ENCODE results near the gene LRRC4C. TPM values are rescaled to one million over a fixed set of nuclear protein-coding genes. Genes with fewer than 3 reads are reported as not detected.

The LRRC4C gene
- total and polyA plus RNA-seq, 10 of the 15 experiments (the other 5 are each of a cell fraction or from before 2014, with no cell fraction given): 1.5 TPM; not detected in 9

DNA sequence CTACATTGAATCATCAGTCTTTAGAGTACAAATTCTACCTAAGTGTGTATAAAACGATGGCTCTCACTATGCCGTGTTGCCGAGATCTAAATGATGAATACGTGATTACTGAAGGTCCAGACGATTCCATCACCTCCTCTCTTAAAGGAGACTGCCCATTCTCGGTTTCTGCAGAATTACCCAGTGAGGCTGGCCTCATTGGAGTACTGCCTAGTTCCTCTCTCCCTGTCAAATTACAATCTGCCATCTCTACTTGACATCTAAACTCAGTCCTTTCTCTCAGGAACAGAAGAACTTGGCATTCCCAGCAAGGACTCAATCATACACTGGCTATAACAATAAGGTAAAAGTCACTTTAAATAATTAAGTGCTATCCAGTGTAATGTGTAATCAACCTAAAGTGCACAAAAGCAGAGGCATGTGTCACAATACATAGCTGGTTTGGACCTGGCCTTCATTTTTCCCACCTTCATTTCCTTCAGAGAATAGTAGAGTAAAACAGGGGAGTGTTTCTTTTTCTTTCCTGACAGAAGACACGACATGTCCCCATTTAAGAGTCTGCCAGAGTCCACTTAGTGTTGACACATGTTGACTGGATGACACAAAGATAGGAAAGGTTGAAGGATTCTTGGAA is 634.1 kb downstream of the LRRC4C start (continued):
- TF ChIP-seq, protein P1, sequence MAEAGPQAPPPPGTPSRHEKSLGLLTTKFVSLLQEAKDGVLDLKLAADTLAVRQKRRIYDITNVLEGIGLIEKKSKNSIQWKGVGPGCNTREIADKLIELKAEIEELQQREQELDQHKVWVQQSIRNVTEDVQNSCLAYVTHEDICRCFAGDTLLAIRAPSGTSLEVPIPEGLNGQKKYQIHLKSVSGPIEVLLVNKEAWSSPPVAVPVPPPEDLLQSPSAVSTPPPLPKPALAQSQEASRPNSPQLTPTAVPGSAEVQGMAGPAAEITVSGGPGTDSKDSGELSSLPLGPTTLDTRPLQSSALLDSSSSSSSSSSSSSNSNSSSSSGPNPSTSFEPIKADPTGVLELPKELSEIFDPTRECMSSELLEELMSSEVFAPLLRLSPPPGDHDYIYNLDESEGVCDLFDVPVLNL (IDR thresholded peaks at IDR 0.05; ENCODE audit: low read depth, low read length): no peak
- TF ChIP-seq, protein P2, sequence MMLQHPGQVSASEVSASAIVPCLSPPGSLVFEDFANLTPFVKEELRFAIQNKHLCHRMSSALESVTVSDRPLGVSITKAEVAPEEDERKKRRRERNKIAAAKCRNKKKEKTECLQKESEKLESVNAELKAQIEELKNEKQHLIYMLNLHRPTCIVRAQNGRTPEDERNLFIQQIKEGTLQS (IDR thresholded peaks at IDR 0.05; ENCODE audit: borderline replicate concordance, extremely low read depth, low read depth, low read length): no peak
- no peak for TF ChIP-seq RAD21 (IDR thresholded peaks at IDR 0.05; ENCODE audit: insufficient read depth, low read depth, low read length)

DNA sequence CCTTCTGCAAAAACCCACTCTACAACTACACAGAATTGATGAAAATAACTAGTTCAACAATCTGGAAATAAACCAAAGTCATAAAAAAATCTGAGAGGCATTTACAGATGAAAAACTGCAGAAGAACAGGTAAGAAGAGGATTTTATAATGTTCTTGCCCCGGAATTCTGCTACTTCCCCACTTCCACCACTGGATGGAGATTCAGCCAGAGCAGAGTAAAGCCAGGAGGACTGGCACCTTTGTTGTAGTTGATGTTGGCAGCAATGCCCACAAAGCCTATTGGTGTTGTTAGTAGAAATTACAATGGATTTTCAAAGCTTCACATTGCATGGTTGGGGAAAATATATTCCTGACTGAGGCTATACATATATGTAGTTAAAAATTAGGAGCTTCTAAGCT is 640.2 kb downstream of the LRRC4C start:
- DNase-seq (ENCODE audit: low read depth, low spot score): no peak
- H3K9ac ChIP-seq (ENCODE audit: control insufficient read depth, insufficient read depth, low read length): no peak overlapping the region
- 0% methylated on average over 1 of the region's 1 CpG for WGBS (ENCODE audit: insufficient coverage, insufficient replicate concordance, low lambda C conversion rate, missing lambda C conversion rate)
- FAIRE-seq: no peak
- H3K4me1 ChIP-seq (ENCODE audit: control insufficient read depth, insufficient read depth, low read length): no peaks in the 10 kb centered on the region
- no peak overlapping the region for H2AFZ ChIP-seq (ENCODE audit: control insufficient read depth, low read depth, low read length)
- BruUV-seq (replicated peaks): no TSS peak
- ChIA-PET SMC1A (ENCODE audit: uncharacterized antibody, unreplicated experiment) (no interaction called here), POLR2A (no interaction called here), RAD21 (ENCODE audit: unreplicated experiment) (no interaction called here), CTCF (no interaction called here)
- ATAC-seq: no peak
- intact Hi-C loops (cut with micrococcal nuclease; ENCODE audit: unreplicated experiment): no loop called here
- H3K79me2 ChIP-seq (ENCODE audit: control insufficient read depth, insufficient read depth, low read length): no peaks in the 10 kb centered on the region
- no peaks in the 10 kb centered on the region for H3K36me3 ChIP-seq (ENCODE audit: control insufficient read depth in 2 of 2, insufficient read depth in 2 of 2, low read length in 1 of 2)
- no peak overlapping the region for H3K27ac ChIP-seq (ENCODE audit: control insufficient read depth, insufficient read depth)
- in situ Hi-C loops (cut with MboI): no loop called here
- no peak overlapping the region for H3K4me2 ChIP-seq (ENCODE audit: control insufficient read depth, insufficient read depth)
- H3K9me3 ChIP-seq (replicated peaks; ENCODE audit: control insufficient read depth, insufficient read depth, low read length): no peaks in the 10 kb centered on the region
- H3K4me3 ChIP-seq: no peak overlapping the region
- H4K20me1 ChIP-seq (ENCODE audit: control insufficient read depth, insufficient read depth): no peaks in the 10 kb centered on the region
- H3K27me3 ChIP-seq (replicated peaks in 1 of 2; ENCODE audit: control insufficient read depth in 2 of 2, insufficient read depth in 2 of 2, low read length in 1 of 2): no peaks in the 10 kb centered on the region
- TF ChIP-seq CREM (IDR thresholded peaks at IDR 0.05; ENCODE audit: low read depth) (no peak), PAX5 (IDR thresholded peaks at IDR 0.05; ENCODE audit: borderline replicate concordance, low read depth, low read length) (no peak), RAD51 (IDR thresholded peaks at IDR 0.05) (no peak), KAT2A (conservative IDR thresholded peaks at IDR 0.05; ENCODE audit: control insufficient read depth, low read depth, low read length) (no peak), ZSCAN29 (IDR thresholded peaks at IDR 0.05) (no peak), NBN (IDR thresholded peaks at IDR 0.05) (no peak), SRF (IDR thresholded peaks at IDR 0.05; ENCODE audit: low read depth in 2 of 2, low read length in 2 of 2) (no peak), ZNF384 (IDR thresholded peaks at IDR 0.05; ENCODE audit: borderline replicate concordance, low read depth, low read length) (no peak), SMARCA5 (IDR thresholded peaks at IDR 0.05) (no peak)
- TF ChIP-seq, protein P3, sequence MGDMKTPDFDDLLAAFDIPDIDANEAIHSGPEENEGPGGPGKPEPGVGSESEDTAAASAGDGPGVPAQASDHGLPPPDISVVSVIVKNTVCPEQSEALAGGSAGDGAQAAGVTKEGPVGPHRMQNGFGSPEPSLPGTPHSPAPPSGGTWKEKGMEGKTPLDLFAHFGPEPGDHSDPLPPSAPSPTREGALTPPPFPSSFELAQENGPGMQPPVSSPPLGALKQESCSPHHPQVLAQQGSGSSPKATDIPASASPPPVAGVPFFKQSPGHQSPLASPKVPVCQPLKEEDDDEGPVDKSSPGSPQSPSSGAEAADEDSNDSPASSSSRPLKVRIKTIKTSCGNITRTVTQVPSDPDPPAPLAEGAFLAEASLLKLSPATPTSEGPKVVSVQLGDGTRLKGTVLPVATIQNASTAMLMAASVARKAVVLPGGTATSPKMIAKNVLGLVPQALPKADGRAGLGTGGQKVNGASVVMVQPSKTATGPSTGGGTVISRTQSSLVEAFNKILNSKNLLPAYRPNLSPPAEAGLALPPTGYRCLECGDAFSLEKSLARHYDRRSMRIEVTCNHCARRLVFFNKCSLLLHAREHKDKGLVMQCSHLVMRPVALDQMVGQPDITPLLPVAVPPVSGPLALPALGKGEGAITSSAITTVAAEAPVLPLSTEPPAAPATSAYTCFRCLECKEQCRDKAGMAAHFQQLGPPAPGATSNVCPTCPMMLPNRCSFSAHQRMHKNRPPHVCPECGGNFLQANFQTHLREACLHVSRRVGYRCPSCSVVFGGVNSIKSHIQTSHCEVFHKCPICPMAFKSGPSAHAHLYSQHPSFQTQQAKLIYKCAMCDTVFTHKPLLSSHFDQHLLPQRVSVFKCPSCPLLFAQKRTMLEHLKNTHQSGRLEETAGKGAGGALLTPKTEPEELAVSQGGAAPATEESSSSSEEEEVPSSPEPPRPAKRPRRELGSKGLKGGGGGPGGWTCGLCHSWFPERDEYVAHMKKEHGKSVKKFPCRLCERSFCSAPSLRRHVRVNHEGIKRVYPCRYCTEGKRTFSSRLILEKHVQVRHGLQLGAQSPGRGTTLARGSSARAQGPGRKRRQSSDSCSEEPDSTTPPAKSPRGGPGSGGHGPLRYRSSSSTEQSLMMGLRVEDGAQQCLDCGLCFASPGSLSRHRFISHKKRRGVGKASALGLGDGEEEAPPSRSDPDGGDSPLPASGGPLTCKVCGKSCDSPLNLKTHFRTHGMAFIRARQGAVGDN (IDR thresholded peaks at IDR 0.05): no peak
- TF ChIP-seq, protein P4, sequence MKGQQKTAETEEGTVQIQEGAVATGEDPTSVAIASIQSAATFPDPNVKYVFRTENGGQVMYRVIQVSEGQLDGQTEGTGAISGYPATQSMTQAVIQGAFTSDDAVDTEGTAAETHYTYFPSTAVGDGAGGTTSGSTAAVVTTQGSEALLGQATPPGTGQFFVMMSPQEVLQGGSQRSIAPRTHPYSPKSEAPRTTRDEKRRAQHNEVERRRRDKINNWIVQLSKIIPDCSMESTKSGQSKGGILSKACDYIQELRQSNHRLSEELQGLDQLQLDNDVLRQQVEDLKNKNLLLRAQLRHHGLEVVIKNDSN (IDR thresholded peaks at IDR 0.05; ENCODE audit: borderline replicate concordance, extremely low read length, insufficient read depth, low read depth, low read length): no peak
- TF ChIP-seq, protein P5, sequence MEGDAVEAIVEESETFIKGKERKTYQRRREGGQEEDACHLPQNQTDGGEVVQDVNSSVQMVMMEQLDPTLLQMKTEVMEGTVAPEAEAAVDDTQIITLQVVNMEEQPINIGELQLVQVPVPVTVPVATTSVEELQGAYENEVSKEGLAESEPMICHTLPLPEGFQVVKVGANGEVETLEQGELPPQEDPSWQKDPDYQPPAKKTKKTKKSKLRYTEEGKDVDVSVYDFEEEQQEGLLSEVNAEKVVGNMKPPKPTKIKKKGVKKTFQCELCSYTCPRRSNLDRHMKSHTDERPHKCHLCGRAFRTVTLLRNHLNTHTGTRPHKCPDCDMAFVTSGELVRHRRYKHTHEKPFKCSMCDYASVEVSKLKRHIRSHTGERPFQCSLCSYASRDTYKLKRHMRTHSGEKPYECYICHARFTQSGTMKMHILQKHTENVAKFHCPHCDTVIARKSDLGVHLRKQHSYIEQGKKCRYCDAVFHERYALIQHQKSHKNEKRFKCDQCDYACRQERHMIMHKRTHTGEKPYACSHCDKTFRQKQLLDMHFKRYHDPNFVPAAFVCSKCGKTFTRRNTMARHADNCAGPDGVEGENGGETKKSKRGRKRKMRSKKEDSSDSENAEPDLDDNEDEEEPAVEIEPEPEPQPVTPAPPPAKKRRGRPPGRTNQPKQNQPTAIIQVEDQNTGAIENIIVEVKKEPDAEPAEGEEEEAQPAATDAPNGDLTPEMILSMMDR (IDR thresholded peaks at IDR 0.05 in 2 of 3, conservative IDR thresholded peaks at IDR 0.05 in 1 of 3; ENCODE audit: control insufficient read depth in 2 of 3, extremely low read depth in 1 of 3, insufficient read depth in 1 of 3, low read depth in 3 of 3, low read length in 3 of 3): no peak
